ENCODE results near the gene TAGLN. TPM values are rescaled to one million over a fixed set of nuclear protein-coding genes. Genes with fewer than 3 reads are reported as not detected.
"Not testable (repeated sequence)": the region's sequence is repeated elsewhere in the genome, so short reads cannot be mapped to it uniquely, and the experiment has no call there.

Gene TAGLN
- total and polyA plus RNA-seq, 2 experiments from 2014 or later, result 82.5 to 1,052 TPM

- H3K4me1 ChIP-seq (ENCODE audit: low read depth), result peaks cover 25% of the 10 kb centered on the region
These were observed 2.6 kb downstream of the TAGLN start for GRCh38 chr11:117201658-117202305.

DNA sequence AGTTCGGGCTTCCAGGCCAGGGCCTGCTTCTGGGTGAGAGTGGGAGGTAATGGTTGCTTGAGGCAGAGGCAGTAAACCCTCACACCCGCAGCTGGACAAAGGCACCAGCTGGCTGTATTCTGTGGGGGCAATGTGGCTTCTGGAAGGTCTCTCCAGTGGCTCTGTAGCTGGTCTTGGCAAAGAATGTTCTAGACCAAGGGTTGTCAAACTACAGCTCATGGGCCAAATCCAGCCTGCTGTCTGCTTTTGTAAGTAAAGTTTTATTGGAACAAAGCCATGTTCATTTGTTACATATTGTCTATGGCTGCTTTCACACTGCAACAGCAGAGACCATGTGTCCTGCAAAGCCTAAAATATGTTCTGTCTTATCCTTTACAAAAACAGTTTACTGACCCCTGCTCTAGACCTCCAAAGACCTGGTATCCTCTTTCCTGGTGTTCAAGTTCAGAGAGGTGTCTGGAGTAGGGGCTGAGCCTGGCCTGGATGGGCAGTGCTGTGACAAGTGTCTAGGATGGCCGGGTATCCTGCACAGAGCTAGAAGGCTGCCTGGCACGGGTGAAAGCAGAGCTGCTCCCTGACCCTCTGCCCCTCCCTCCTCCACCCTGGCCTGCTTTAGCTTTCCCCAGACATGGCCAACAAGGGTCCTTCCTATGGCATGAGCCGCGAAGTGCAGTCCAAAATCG lies 3.4 kb downstream of the TAGLN start:
- Histone ChIP-seq H3K27ac (no peak overlapping the region), H3K27me3 (no peaks in the 10 kb centered on the region), H3K9me3 (ENCODE audit: low read depth) (no peaks in the 10 kb centered on the region), H3K4me1 (ENCODE audit: low read depth) (peaks cover 25% of the 10 kb centered on the region), H3K36me3 (peaks cover 3% of the 10 kb centered on the region), H3K4me3 (no peak overlapping the region)
- peak in 1 of 2 donors; percentile 56 for DNase-seq (ENCODE audit: low read depth in 1 of 2, low spot score in 1 of 2)
- TF ChIP-seq, protein P1, sequence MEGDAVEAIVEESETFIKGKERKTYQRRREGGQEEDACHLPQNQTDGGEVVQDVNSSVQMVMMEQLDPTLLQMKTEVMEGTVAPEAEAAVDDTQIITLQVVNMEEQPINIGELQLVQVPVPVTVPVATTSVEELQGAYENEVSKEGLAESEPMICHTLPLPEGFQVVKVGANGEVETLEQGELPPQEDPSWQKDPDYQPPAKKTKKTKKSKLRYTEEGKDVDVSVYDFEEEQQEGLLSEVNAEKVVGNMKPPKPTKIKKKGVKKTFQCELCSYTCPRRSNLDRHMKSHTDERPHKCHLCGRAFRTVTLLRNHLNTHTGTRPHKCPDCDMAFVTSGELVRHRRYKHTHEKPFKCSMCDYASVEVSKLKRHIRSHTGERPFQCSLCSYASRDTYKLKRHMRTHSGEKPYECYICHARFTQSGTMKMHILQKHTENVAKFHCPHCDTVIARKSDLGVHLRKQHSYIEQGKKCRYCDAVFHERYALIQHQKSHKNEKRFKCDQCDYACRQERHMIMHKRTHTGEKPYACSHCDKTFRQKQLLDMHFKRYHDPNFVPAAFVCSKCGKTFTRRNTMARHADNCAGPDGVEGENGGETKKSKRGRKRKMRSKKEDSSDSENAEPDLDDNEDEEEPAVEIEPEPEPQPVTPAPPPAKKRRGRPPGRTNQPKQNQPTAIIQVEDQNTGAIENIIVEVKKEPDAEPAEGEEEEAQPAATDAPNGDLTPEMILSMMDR (IDR thresholded peaks at IDR 0.05; ENCODE audit: low read depth, low read length), result no peak

More at GRCh38 chr11:117201658-117202305, 2.6 kb downstream of the TAGLN start:
- Histone ChIP-seq H3K27me3 (no peaks in the 10 kb centered on the region), H3K36me3 (peaks cover 3% of the 10 kb centered on the region), H3K27ac (peak overlapping the region; percentile 17), H3K4me3 (no peak overlapping the region), H3K9me3 (ENCODE audit: low read depth) (no peaks in the 10 kb centered on the region)
- TF ChIP-seq, protein P1 (IDR thresholded peaks at IDR 0.05; ENCODE audit: low read depth, low read length), result no peak
- DNase-seq (ENCODE audit: low read depth in 1 of 2, low spot score in 1 of 2), result peak in 1 of 2 donors; percentile 55

- H3K27ac ChIP-seq, result no peak overlapping the region
- peaks cover 3% of the 10 kb centered on the region for H3K36me3 ChIP-seq
- peaks cover 23% of the 10 kb centered on the region for H3K4me1 ChIP-seq (ENCODE audit: low read depth)
- no peak overlapping the region for H3K4me3 ChIP-seq
- TF ChIP-seq, protein P1 (IDR thresholded peaks at IDR 0.05; ENCODE audit: low read depth, low read length), result no peak
- DNase-seq (ENCODE audit: low read depth in 1 of 2, low spot score in 1 of 2), result no peak
- H3K27me3 ChIP-seq, result no peaks in the 10 kb centered on the region
- no peaks in the 10 kb centered on the region for H3K9me3 ChIP-seq (ENCODE audit: low read depth)
These were observed 3.9 kb downstream of the TAGLN start for GRCh38 chr11:117203069-117203407.

- Histone ChIP-seq H3K27ac (peak overlapping the region; percentile 52), H3K4me3 (no peak overlapping the region), H3K27me3 (no peaks in the 10 kb centered on the region), H3K4me1 (ENCODE audit: low read depth) (peaks cover 12% of the 10 kb centered on the region), H3K9me3 (ENCODE audit: low read depth) (no peaks in the 10 kb centered on the region), H3K36me3 (peaks cover 3% of the 10 kb centered on the region)
- no peak for DNase-seq (ENCODE audit: low read depth in 1 of 2, low spot score in 1 of 2)
- TF ChIP-seq, protein P1 (IDR thresholded peaks at IDR 0.05; ENCODE audit: low read depth, low read length), result no peak
These were observed 5.3 kb downstream of the TAGLN start for GRCh38 chr11:117204283-117205080.

GRCh38 chr11:117205211-117205818 lies 6.1 kb downstream of the TAGLN start:
- no peaks in the 10 kb centered on the region for H3K9me3 ChIP-seq (ENCODE audit: low read depth)
- H3K4me3 ChIP-seq, result no peak overlapping the region
- no peaks in the 10 kb centered on the region for H3K27me3 ChIP-seq
- no peak for DNase-seq (ENCODE audit: low read depth in 1 of 2, low spot score in 1 of 2)
- TF ChIP-seq, protein P1 (IDR thresholded peaks at IDR 0.05; ENCODE audit: low read depth, low read length), result peak; percentile 12
- peaks cover 6% of the 10 kb centered on the region for H3K4me1 ChIP-seq (ENCODE audit: low read depth)
- H3K27ac ChIP-seq, result peak overlapping the region; percentile 52
- peaks cover 3% of the 10 kb centered on the region for H3K36me3 ChIP-seq

GRCh38 chr11:117206111-117206510 lies 6.9 kb downstream of the TAGLN start:
- H3K4me3 ChIP-seq; DNase-seq (ENCODE audit: low read depth in 1 of 2, low spot score in 1 of 2); H3K9me3 ChIP-seq (ENCODE audit: low read depth); H3K27me3 ChIP-seq; H3K4me1 ChIP-seq (ENCODE audit: low read depth); H3K36me3 ChIP-seq: not testable (repeated sequence)
- peak overlapping the region; percentile 77 for H3K27ac ChIP-seq

- not testable (repeated sequence) for H3K9me3 ChIP-seq (ENCODE audit: low read depth); H3K4me3 ChIP-seq; H3K36me3 ChIP-seq; H3K27me3 ChIP-seq; DNase-seq (ENCODE audit: low read depth in 1 of 2, low spot score in 1 of 2); H3K27ac ChIP-seq; H3K4me1 ChIP-seq (ENCODE audit: low read depth)
These were observed 7.7 kb downstream of the TAGLN start for GRCh38 chr11:117206859-117207258.

DNA sequence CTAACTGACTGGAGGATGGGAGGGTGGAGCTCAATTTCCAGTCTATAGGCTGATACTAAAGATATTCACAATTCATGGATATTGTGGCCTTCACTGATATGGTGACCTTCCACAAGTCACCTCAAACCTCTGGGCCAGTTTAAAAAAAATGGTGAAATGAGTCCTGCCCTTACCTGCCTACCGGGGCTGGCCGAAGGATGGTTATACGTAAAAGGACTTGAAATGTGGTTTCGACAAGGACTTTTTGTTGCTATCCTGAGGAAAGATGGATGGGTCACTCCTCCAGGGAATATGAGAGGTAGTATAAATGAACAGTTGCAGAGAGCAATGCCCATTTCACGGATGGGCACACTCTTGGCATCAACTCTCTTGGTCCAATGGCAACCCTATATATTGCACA lies 8.3 kb downstream of the TAGLN start:
- DNase-seq (ENCODE audit: low read depth in 1 of 2, low spot score in 1 of 2); H3K9me3 ChIP-seq (ENCODE audit: low read depth); H3K27ac ChIP-seq; H3K27me3 ChIP-seq; H3K4me1 ChIP-seq (ENCODE audit: low read depth); H3K4me3 ChIP-seq; H3K36me3 ChIP-seq: not testable (repeated sequence)
